Superior temporal gyrus (tissue), 1 donor: Measurements from ENCODE around the gene CCDC141.
"Not testable (repeated sequence)": the region's sequence is repeated elsewhere in the genome, so short reads cannot be mapped to it uniquely, and the experiment has no call there.

Source experiments
- DNase-seq: peaks from one replicate; pipeline ENCODE4 v3.0.0-alpha.2; 2016; ENCODE audit errors: extremely low spot score

Gene CCDC141, protein sequence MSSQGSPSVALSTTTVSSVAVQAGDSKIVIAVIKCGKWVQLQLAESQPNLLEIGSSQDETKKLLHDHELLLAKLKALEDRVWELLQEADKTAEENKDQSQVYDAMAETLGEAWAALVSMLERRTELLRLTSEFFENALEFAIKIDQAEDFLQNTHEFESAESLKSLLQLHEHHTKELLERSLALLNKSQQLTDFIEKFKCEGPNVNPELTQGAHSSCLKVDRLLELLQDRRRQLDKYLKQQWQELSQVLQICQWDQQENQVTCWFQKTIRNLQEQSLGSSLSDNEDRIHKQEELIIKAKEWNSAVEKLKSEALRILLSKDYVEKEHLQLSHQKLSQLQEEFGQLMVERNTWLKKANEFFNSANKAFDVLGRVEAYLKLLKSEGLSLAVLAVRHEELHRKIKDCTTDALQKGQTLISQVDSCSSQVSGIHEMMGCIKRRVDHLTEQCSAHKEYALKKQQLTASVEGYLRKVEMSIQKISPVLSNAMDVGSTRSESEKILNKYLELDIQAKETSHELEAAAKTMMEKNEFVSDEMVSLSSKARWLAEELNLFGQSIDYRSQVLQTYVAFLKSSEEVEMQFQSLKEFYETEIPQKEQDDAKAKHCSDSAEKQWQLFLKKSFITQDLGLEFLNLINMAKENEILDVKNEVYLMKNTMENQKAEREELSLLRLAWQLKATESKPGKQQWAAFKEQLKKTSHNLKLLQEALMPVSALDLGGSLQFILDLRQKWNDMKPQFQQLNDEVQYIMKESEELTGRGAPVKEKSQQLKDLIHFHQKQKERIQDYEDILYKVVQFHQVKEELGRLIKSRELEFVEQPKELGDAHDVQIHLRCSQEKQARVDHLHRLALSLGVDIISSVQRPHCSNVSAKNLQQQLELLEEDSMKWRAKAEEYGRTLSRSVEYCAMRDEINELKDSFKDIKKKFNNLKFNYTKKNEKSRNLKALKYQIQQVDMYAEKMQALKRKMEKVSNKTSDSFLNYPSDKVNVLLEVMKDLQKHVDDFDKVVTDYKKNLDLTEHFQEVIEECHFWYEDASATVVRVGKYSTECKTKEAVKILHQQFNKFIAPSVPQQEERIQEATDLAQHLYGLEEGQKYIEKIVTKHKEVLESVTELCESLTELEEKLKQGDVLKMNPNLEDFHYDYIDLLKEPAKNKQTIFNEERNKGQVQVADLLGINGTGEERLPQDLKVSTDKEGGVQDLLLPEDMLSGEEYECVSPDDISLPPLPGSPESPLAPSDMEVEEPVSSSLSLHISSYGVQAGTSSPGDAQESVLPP (N-terminal part only)

DNA sequence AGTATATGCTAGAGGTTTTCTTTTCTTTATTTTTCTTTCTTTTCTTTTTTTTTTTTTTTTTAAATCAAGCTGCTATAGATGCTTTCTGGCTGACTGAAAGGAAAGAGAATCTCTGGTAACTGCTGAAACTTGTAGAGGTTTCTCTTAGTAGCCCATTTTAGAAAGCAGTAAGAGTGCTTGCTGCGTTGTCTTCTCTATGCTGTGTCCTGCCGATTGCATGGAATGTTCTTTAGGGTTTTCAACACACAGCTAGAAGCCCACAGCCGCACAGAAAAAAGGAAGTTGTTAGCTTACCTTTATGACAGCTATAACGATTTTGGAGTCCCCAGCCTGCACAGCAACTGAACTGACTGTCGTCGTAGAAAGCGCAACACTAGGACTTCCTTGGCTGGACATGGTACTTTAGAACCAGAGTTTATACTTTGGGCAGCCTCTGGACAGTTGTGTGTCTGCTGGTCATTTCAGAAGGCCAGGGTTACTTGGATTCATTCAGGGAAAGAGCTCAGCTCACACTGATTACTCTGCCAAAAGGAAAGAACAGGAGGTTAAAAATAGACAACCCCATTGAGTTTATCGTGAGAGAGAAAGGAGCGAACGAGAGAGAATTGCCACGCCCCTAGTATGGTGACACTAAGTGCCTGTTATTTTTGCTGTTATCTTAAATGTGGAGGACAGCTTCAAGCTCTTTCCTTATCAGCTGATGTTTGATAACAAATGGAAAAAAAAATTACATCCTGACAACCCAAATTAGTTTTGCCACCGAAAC lies at the start of gene CCDC141:
TSS of gene CCDC141 (minus strand) at position 592 of the 766 bp plus-strand sequence. CDS start at position 396, 196 bp downstream.
- DNase-seq, result no peak

DNA sequence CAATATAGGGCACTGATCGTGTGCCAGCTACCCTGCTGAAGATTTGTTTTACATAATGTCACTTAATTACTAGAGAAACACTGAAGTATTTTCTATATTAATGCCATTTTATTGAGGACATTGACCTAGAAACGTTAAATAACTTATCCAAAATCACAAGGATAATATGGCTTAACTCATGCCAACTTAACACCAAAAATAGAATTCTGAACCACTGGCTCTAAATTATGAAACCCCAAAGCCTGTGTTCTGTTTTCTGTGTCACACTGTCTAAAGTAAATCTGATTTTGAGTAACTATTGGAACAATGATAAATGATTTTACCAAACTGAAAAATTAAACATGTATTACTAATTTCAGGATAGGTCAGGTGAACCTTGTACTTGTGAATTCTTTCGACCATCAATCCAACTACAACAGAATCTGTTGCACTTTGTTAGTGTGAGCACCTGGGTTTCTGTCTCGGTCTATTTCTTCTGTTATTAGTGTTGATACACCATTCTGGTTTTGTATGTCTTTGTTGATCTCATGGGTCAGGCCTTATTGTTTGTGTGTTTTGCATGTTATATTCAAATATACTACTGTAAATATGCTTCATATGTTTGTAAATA lies 48.2 kb upstream of the CCDC141 start:
- no peak for DNase-seq

DNA sequence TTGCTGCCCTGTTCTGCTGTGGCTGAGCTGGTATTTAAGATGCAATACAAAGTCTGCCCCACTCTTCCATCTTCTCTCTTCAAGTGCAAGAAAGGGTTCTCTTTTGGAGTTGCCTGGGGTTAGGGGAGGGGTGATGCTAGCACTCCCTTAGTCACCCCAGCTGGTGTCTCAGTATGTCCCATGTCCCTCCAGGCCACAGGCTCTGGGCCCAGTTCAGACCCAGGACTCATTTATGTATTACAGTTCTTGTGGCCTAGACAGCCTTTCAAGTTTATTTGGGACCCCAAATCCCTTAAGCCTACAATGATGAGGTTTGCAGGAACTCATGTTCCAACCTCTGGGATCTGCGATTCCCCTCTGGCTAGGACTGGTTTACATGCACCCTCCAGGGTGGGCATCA lies 47.2 kb upstream of the CCDC141 start:
- DNase-seq, result no peak

DNA sequence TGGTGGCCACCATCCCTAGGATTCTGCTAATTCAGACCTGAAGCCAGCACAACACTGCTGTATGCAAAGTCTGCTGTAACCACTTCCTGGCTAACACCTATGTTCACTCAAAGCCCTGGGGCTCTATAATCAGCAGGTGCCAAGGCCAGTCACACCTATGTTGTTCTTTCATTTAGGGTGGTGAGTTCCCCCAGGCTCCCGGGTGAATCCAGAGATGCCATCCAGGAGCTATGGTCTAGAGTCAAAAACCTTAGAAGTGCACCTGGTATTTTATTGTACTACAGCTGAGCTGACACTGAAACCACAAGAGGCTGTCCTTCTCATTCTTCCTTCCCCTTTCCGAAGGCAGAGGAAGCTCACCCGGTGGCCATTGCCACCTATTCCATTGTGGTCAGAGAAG lies 46.2 kb upstream of the CCDC141 start:
- DNase-seq, result no peak

DNA sequence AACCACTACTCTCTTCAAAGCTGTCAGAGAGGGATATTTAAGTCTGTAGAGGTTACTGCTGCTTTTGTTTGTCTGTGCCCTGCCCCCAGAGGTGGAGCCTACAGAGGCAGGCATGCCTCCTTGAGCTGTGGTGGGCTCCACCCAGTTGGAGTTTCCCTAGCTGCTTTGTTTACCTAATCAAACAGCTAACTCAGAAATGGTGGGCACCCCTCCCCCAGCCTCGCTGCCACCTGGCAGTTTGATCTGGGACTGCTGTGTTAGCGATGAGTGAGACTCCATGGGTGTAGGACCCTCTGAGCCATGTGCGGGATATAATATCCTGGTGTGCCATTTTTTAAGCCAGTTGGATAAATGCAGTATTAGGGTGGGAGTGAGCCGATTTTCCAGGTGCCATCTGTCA lies 43.0 kb upstream of the CCDC141 start:
- not testable (repeated sequence) for DNase-seq

DNA sequence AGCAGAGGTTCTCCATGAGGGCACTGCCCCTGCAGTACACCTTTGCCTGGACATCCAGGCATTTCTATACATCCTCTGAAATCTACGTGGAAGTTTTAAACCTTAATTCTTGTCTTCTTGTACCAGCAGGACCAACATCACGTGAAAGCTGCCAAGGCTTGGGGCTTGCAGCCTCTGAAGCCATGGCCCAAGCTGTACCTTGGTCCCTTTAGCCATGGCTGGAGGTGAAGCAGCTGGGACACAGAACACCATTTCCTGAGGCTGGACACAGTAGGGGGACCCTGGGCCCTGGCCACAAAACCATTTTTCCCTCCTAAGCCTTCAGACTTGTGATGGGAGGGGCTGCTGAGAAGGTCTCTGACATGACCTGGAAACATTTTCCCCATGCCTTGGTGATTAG lies 32.8 kb upstream of the CCDC141 start:
- no peak for DNase-seq

DNA sequence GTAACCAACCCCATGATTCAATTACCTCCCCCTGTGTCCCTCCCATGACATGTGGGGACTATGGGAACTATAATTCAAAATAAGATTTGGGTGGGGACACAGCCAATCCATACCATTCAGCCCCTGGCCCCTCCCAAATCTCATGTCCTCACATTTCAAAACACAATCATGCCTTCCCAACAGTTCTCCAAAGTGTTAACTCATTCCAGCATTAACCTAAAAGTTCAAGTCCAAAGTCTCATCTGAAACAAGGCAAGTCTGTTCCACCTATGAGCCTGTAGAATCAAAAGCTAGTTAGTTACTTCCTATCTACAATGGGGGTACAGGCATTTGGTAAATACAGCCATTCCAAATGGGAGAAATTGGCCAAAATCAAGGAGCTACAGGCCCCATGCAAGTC lies 32.0 kb upstream of the CCDC141 start:
- no peak for DNase-seq

DNA sequence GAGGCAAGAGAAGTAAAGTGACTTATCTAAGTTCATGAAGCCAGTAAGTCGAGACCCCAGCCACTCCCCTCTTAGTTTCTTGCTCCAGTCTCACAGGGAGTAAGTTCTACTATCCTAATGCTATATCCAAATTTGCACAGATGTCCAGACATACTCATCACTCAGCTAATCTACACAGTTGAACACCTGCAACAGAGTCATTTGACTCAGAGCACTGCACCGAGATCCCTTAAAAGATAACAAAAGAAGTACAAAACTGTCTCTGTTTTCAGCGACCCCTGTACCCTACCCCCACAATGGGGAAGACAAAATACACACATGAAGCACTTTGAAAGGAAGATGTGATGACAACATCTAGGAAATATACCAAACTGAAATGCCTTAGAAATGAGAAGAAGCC lies 22.6 kb upstream of the CCDC141 start:
- DNase-seq, result no peak

DNA sequence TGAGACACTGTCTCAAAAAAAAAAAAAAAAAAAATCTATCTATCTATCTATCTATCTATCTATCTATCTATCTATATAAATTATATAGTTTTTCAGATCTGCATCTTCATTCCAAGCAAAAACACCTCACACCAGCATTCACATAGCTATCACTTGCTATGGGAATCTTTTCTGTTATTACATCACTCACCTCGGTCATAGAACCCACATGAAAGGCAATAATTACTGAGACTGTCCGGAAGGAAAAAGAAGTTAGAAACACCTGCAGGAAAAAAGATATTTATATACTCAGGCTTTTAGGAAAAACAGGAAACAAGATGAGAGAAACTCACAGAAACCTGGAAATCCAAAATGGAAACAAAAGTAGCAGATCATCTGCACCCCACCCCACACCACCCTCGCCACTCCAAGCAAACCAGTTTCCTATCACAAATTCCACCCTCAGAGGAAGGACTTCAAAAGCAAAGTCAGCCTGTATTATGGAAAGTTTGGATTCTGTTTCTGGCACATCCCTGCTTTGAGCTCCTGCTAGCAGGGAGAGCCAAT lies 21.9 kb upstream of the CCDC141 start:
- DNase-seq, result no peak

DNA sequence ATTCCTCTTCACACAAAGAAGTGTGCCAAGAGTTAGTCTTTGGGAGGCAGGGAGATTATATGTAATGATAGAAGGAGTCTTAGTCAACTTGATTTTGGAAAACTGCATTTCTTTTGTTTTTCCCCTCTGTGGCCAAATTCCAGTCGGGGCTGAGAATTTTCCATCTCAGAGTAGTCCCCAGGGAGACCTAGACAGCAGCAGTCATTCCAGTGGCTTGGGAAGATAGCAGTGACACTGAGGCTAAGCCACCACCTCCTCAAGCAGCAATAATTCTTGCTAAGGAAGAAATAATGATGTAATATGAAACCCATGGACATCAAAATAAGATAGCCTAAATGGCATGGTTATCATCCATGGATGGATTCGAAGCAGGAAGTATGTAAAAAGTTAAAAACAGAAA lies 21.0 kb upstream of the CCDC141 start:
- DNase-seq, result no peak

DNA sequence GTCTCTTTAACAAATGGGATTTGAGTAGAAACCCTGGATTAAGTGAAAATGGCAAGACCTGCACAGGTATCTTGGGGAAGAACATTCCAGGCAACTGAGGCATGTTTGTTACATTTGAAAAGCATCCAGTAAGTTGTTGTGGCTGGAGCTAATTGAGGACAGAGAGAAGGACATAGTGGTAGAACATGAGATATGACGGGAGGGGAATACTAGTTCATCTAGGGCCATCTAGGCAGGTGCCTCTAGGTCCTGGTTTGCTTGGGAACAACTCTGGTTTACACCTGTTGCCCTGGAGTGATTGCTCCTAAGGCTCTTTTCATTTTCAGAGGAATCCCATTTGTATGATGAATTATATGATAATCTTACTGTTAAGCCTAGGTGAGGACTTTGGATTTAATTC lies 19.7 kb upstream of the CCDC141 start:
- DNase-seq, result no peak

DNA sequence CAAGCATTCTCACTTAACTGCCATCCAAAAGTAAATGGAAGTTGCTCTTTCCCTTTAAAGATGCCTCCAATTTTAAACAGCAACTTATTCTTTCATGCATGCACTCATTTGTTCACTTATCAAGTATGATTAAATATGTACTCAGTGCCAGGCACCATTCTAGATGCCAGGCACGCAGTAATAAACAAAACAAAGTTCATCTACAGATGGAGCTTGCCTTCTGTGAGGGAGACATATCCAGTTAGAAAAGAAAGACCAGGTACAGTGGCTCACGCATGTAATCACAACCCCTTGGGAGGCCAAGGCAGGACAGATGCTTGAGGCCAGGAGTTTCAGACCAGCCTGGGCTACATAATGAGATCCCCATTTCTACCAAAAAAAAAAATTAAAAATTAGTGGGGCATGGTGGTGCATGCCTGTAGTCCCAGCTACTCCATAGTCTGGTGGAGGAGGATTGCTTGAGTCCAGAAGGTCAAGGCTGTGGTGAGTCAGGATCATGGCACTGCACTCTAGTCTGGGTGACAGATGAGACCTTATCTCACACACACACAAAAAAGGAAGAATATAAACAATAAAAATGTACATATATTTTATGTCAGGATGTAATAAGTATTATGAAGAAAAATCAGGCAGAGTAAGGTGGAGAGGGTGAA lies 19.2 kb upstream of the CCDC141 start:
- DNase-seq, result no peak

DNA sequence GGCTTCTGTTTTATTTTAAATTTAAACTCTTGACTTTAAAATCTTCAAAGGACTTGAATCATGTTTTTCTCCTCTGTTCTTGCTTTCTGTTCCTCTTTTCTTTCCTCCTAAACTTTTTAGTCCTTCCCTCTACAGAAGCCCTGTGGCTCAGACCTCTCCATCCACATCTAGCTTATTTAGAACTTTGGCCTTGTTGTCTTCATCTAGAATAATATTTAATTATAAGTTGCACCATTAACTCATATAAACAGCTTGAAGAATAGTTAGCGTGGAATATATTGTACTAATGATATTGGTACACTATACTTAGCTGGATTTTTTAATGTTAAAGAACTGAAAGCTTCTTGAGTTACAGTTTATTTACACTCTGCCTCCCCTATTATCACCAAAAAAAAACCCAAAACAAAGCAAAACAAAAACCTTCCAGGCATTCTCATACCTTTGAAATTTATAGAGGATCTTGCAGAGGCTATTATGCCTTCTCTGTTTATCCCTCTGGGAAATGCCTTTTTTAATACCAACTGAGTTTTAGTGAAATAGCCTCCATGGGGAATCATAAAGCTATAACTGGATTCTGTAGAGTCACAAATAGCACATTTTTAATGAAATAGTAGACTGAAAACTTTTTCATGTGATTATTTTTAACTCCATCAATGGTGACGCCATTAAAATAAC lies 9.2 kb upstream of the CCDC141 start:
- DNase-seq, result no peak

DNA sequence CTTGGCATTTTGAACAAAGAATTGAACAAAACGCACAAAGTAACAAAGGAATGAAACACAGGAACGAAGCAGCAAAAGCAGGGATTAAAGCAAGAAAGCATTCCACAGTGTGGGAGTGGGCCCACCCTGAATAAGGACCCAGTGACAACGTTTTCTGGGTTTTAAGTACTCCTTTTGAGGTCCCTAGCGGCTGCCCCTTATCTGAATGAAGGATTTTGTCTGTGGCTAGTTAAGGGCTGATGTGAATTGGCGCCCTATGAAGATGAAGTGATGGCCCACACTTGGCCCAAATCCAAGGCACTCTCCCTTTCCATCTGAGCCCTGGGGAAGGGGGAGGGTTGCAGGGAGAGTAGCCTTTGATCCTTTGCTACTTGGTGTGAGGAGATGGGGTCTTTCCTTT lies 7.8 kb upstream of the CCDC141 start:
- no peak for DNase-seq

DNA sequence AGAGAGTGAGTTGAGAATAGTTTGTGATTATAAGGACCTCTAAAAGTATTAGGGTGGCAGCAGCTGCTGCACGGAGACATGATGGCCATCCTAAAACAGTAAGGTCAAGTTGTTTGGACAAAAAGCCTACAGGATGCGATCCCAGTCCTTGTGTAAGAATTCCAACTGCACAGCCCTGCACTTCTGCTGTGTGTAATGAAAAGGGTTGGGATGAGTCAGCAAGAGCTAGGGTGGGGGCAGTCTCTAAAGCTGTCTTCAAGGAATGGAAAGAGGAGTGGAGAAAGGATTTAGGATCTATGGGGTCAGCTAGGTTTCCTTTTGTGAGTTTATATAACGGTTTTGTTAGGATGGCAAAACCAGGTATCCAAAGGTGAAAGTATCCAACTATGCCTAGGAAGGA lies 3.6 kb upstream of the CCDC141 start:
- not testable (repeated sequence) for DNase-seq

DNA sequence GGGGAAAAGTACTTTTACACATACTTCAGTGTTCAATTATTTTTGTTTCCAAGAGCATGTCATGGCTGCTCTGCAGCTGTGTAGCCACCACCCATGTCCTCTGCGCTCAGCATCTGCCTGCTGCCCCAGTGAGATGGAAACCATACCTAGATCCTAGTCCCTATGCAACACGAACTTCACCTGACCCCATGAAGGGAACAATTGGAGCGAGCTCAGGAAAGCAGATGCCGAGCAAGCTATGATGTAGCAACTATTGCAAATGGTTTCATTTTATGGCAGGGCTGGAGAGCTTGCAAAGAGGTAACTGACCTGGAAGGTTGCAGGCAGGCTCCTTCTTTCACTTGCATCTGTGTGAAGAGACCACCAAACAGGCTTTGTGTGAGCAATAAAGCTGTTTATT lies 1.3 kb upstream of the CCDC141 start:
- DNase-seq, result no peak

DNA sequence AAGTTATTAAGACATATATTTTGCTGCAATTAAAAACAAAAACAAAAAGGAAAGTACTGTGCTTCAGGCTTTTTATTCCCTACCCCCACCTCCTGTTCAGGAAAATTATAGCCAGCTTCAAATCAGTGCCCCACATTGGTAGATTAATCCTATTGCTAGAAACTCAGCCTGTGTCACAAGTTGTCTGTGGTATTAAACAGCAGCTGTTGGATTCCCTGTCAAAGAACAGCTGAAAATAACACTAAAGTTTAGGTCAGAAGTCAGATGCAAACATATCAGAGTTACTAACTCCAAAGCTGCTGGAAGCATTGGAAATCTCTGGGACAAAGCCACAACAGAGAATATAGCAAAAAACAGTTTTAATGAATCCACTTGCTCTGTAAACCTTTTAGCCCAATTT lies 818 bp upstream of the CCDC141 start:
- DNase-seq, result no peak

DNA sequence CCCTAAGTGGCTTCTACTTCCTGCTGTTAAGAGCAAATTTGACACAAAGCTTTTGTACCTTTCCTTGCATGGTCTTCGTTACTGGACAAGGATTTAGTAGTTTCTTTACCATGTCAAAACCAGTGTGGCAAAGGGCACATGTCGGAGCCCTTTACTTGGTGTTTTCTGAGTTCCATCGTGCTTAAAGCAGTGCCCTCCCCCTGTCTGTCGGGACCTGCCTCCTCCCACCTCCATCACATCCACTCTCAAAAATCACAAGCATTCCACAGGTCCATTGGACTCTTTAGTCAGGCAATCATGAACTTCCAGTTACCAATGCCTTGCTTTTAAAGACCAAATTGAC lies 763 bp downstream of the CCDC141 start:
- no peak for DNase-seq

DNA sequence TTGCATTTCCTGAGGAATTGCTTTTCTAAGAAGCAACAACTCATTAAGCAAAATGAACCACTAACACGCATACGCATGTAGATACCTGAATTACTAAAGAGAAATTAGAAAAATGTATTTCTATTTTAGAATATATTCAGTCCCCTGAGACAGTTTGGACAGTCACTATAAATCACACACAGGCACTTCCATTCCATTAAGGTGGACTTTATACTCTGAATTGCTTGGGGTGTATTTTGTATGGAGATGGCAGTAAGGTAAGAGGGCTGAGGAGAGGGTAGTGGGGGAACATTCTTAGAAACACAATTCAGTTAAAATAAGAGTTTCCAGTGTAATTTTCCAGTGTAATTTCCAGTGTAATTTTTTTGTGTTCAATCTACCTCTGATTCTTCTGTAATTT lies 1.8 kb downstream of the CCDC141 start:
- DNase-seq, result no peak

DNA sequence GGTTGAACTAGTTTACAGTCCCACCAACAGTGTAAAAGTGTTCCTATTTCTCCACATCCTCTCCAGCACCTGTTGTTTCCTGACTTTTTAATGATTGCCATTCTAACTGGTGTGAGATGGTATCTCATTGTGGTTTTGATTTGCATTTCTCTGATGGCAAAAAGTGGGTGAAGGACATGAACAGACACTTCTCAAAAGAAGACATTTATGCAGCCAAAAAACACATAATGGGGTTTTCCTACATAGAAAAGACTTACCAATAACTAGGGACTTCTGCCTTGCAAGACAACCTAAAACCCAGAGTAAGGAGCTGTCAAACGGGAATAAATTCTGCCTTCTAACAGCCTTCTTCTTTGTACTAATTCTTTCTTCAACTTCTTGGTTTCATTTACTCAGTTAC lies 4.3 kb downstream of the CCDC141 start:
- DNase-seq, result not testable (repeated sequence)
